HG02973 (cell line): ENCODE results near the gene KRT33B.

Experiments used
- ATAC-seq: cut with Tn5 transposase; IDR thresholded peaks from one replicate; pipeline ENCODE4 v1.9.1; 2021; ENCODE audit warnings: moderate library complexity; ENCODE audit not compliant: unreplicated experiment

The KRT33B gene

DNA sequence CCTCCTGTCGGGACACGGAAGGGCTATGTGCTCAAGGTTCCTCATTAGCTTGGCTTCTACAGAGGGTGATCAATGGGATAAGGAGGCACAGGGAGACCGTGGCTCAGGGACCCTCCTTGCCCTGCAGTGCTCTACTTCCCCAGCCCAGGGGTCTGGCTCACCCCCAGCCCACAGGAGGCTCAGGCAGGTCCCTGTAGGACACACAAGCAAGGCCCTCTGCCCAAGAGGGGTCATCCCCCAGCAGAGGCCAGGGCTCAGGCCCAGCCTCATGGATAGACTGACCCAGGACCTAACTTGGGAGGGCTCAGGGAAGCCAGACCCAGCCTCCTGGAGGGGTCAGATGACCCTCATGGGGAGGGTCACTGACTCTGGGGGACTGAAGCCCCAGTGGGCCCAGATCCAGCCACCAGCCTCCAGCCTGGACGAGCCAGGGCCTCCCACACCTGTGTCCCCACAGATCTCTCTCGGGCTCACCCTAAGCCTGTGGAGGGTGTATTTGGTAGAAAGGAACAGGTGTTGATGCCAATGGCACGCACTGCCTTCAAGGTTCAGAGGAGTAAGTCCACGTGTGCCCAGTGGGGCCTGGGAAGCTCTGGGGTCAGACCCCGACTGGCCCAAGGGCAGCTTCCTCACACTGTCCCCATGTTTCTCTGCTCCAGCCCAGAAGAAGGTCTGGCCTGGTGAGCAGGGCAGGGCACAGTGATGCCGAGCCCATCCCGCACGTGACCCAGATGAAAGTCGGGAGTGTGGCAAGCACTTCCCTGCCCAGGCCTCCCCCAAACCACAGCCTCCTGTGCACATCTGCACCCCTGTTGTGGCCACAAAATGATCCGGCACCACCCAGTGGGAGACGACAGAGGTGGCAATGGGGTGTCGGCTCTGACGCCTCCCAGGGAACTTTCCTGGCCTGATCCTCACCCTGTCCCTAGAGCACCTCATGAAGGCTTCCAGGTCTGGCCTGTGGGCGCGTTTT lies 43.2 kb downstream of the KRT33B start:
- ATAC-seq = no peak

GRCh38 chr17:41325611-41326010 lies 44.0 kb downstream of the KRT33B start:
- ATAC-seq = no peak

- ATAC-seq = no peak
Observed at GRCh38 chr17:41325126-41325525, 44.5 kb downstream of the KRT33B start.

DNA sequence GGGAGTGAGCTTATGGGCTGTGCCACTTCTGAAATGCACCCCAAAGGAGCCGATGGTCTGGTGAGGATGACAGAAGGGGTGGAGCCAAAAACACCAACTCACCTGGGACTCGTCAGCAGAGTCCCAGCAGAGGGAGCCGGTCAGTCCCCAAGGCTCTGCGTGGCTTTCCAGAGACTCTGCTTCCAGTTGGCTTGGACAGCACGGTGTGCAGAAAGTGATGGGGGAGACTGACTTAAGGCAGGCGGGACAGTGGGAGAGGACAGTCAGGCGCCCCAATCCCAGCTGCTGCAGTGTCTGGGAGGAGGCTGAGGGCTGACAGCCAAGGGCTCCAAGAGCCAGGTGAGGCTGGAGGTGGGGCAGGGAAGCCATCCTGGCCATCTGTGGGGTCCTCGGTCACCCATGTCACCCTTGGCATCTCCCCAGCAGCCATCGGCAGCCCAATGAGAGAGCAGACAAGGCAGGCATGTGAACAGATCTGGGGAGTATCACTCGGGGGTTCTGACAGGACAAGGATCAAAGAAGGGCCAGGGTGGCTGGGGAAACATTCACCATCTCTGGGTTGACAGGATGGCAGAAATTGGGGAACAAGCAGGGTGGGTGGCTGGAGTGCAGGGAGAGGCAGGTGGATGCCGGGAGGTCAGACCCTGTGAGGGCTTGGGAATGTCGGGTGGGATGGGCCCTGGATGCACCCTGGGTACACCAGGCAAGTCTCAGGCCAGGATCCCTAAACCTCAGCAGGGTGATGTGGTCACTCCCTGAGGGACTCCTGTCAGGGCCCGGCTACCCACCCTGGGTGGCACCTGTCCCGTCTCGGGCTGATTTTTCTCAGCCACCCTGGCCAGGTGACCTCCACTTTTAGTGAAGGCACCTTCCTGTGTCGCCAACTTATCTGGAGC lies 45.2 kb downstream of the KRT33B start:
- no peak for ATAC-seq

DNA sequence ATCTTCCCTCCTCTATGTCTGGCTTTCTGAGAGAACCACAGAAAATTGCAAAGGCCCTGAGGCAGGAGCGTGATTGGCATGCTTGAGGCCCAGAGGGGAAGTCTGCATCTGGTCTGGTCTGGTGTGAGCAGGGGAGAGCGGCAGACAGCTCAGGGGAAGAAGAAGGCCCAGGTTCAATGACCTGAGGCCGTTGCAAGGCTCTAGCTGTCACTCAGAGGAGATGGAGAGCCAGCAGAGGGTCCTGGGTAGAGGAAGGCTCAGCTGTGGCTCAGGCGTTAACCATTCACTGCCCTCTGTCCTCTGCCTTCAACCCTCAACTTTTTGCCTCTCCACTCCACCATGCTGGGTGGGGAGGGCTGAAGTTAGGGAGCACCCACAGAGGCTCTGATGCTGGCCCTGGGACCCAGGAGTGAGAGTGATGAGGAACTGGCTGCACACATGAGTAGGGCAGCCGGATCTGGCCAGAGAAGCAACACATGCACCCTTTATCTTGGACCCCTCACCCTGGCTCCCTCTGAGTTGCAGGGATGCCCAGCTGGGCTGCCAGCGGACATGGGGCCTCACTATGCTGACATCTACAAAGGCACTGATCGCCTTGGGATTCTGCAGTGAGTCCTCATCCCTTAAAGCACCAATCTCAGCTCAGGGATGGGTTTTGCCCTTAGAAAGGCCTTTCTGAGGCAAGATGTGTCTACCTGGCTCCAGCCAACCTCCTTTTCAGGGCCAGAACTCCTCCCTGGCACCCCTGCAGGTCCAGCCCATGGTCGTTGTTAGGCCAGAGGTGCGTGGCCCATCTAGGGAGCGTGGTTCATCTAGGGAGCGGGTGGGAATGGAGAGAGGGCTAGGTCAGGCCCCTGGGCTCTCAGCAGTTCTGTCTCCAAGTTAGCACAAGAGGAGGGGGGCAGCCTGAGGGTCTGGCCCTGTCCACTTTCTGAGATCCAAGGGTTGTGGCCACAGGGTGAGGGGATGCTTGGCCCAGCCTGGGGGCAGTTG lies 46.4 kb downstream of the KRT33B start:
- no peak for ATAC-seq

- no peak for ATAC-seq
Observed at GRCh38 chr17:41322094-41322902, 47.3 kb downstream of the KRT33B start.

DNA sequence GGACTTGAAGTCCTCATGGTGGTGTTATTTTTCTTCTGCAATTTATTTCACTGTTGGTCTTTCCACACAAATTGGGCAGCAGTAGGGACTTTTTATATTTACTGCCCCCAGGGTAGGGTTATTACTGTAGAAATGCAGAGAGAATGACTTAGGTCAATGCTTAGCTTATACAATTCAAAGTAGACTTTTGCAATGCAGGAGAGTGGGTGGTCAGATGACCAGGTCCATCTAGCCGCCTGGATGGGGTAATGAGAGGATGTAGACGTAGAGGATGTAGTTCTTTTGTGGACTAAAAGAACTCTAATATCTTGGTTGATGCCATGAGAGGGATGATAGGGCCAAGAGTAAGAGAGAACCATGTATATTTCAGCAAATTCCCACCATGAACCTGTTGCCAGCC lies 51.4 kb downstream of the KRT33B start:
- no peak for ATAC-seq

- ATAC-seq = no peak
Observed at GRCh38 chr17:41315814-41316445, 53.7 kb downstream of the KRT33B start.

GRCh38 chr17:41315204-41315794 lies 54.3 kb downstream of the KRT33B start, which contains the start of gene KRTAP17-1:
KRTAP17-1 (minus strand) TSS chr17:41315710; CDS start chr17:41315650, 60 bp downstream.
- no peak for ATAC-seq
